KMS-11 (cell line): Measurements from ENCODE around the gene RUBCNL.

Experiments used
- H2AFZ ChIP-seq: fragments of 200-600 bp; sonication (generic); 2 replicates; pipeline ENCODE4 v1.6.1; 2016; ENCODE audit warnings: antibody characterized with exemption, mixed run types, low read depth
- H3K27ac ChIP-seq: fragments of 200-600 bp; sonication (generic); 2 replicates; pipeline ENCODE4 v1.6.1; 2016; ENCODE audit warnings: mild to moderate bottlenecking, mixed run types
- H3K27me3 ChIP-seq: fragments of 200-600 bp; sonication (generic); 2 replicates; pipeline ENCODE4 v1.6.1; 2017; ENCODE audit warnings: mild to moderate bottlenecking, low read depth, mixed run types, moderate library complexity; ENCODE audit not compliant: insufficient read depth
- H3K36me3 ChIP-seq: fragments of 200-600 bp; sonication (generic); 2 replicates; pipeline ENCODE4 v1.6.1; 2017; ENCODE audit warnings: mild to moderate bottlenecking, mixed run types; ENCODE audit not compliant: insufficient read depth
- H3K4me1 ChIP-seq: fragments of 200-600 bp; sonication (generic); 2 replicates; pipeline ENCODE4 v1.6.1; 2016; ENCODE audit warnings: mild to moderate bottlenecking, low read depth, mixed run types; ENCODE audit not compliant: poor library complexity, severe bottlenecking
- H3K4me2 ChIP-seq: fragments of 200-600 bp; sonication (generic); 2 replicates; pipeline ENCODE4 v1.7.0; 2016; ENCODE audit warnings: mild to moderate bottlenecking, mixed run types
- H3K4me3 ChIP-seq: fragments of 200-600 bp; sonication (generic); IDR thresholded peaks from 2 replicates; pipeline ENCODE4 v1.6.1; 2017; ENCODE audit warnings: low read depth, low read length, mixed read lengths; ENCODE audit not compliant: insufficient read depth
- H3K79me2 ChIP-seq: fragments of 200-600 bp; sonication (generic); 2 replicates; pipeline ENCODE4 v1.6.1; 2016; ENCODE audit warnings: low read depth, mixed run types; ENCODE audit not compliant: insufficient read depth
- H3K9ac ChIP-seq: fragments of 200-600 bp; sonication (generic); 2 replicates; pipeline ENCODE4 v1.6.1; 2016; ENCODE audit warnings: mild to moderate bottlenecking, mixed run types
- H4K20me1 ChIP-seq: fragments of 200-600 bp; sonication (generic); 2 replicates; pipeline ENCODE4 v1.6.1; 2016; ENCODE audit warnings: mild to moderate bottlenecking, mixed run types; ENCODE audit not compliant: insufficient read depth
- TF ChIP-seq, protein P1 (sequence below): fragments of 200-600 bp; sonication (generic); conservative IDR thresholded peaks from 2 replicates; pipeline ENCODE4 v1.6.1; 2017; ENCODE audit warnings: low read depth, mild to moderate bottlenecking, antibody characterized with exemption, low read length, moderate library complexity, mixed read lengths

The RUBCNL gene

DNA sequence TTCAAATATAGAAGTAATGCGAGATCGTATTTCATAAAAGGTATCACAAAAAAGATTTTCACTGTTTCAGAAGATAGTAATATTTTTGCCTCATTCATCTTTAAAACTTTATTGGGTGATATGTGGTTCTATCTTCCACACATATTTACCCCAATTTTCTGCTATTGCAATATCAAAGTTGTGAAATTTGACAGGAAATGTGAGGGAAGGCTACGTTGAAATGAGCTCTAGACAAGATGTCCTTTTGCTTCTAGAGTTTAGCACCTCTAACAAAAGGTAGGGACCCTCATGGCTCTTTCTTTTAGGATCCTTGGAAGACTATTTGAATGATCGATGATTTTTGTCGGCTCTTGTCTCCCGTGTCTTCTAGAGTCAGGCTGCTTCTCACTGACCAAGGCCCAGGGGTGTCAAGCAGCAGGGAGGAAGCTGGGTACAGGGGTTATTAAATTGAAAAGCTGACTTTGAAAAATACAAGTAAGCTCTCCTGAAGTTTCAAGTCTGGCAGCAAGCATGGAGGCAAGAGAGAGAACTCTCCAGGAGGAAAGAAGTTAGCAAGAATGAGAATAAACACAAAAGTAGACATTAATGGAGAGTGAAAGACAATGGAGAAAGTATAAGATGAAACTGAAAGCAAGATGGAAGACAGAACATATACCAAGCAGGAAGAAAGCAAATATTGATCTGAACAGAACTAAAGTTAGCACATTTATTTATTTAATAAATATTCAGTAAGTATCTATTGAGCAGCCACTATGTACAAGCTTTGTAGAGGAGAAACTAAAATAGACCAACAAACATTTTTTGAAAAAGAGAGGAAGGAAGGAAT lies 73.4 kb downstream of the RUBCNL start:
- Histone ChIP-seq H3K36me3 (no peaks in the 10 kb centered on the region), H3K9ac (no peak overlapping the region), H3K4me1 (peaks cover 8% of the 10 kb centered on the region), H2AFZ (no peak overlapping the region), H3K79me2 (no peaks in the 10 kb centered on the region), H3K27me3 (no peaks in the 10 kb centered on the region), H3K27ac (no peak overlapping the region), H4K20me1 (no peaks in the 10 kb centered on the region), H3K4me3 (no peak overlapping the region), H3K4me2 (0 out of 2 replicates have a peak overlapping the region, but pooled peaks have one; percentile 0)
- TF ChIP-seq, protein P1, sequence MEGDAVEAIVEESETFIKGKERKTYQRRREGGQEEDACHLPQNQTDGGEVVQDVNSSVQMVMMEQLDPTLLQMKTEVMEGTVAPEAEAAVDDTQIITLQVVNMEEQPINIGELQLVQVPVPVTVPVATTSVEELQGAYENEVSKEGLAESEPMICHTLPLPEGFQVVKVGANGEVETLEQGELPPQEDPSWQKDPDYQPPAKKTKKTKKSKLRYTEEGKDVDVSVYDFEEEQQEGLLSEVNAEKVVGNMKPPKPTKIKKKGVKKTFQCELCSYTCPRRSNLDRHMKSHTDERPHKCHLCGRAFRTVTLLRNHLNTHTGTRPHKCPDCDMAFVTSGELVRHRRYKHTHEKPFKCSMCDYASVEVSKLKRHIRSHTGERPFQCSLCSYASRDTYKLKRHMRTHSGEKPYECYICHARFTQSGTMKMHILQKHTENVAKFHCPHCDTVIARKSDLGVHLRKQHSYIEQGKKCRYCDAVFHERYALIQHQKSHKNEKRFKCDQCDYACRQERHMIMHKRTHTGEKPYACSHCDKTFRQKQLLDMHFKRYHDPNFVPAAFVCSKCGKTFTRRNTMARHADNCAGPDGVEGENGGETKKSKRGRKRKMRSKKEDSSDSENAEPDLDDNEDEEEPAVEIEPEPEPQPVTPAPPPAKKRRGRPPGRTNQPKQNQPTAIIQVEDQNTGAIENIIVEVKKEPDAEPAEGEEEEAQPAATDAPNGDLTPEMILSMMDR = no peak

DNA sequence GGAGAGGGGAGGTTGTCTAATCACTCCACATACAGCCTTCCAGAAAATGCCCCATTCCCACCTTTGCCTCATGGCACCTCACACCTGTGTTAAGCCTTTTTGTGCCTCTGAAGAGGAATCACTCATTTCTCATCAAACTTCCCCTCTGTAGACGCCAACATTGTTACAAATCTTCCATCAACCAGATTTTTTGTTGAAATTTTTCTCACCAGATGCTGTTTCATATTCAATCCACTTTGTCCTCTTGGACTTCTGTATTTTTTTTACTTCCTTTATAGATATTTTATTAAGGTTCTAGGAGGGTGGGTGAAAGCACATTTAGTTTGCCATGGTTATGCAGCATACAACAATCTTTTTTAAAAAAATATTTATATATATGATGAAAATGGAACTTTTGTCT lies 74.0 kb downstream of the RUBCNL start:
- no peaks in the 10 kb centered on the region for H3K79me2 ChIP-seq
- no peak overlapping the region for H3K27ac ChIP-seq
- no peak overlapping the region for H3K9ac ChIP-seq
- no peak overlapping the region for H3K4me2 ChIP-seq
- TF ChIP-seq, protein P1 = no peak
- peaks cover 8% of the 10 kb centered on the region for H3K4me1 ChIP-seq
- H3K27me3 ChIP-seq = no peaks in the 10 kb centered on the region
- H3K36me3 ChIP-seq = no peaks in the 10 kb centered on the region
- H2AFZ ChIP-seq = no peak overlapping the region
- H4K20me1 ChIP-seq = no peaks in the 10 kb centered on the region
- H3K4me3 ChIP-seq = no peak overlapping the region

DNA sequence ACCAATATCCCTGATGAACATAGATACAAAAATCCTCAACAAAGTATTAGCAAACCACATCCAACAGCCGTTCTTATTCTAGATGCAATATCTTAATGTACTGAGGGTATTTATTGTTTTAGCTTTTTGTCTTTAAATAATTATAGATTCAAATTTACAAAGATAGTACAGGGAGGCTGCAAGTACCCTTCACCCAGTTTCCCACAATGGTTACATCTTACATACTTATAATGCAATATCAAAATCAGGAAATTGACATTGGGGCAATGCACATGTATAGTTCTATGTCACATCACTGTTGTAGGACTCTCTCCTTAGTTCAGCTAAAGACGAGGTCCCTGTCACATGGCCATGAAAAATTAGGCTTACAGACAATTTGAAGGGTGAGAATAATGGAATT lies 75.8 kb downstream of the RUBCNL start:
- H3K27me3 ChIP-seq = no peaks in the 10 kb centered on the region
- no peak overlapping the region for H3K4me3 ChIP-seq
- no peak overlapping the region for H2AFZ ChIP-seq
- no peaks in the 10 kb centered on the region for H4K20me1 ChIP-seq
- H3K4me2 ChIP-seq = no peak overlapping the region
- H3K36me3 ChIP-seq = no peaks in the 10 kb centered on the region
- no peak overlapping the region for H3K9ac ChIP-seq
- TF ChIP-seq, protein P1 = no peak
- H3K27ac ChIP-seq = no peak overlapping the region
- H3K79me2 ChIP-seq = no peaks in the 10 kb centered on the region
- H3K4me1 ChIP-seq = peaks cover 8% of the 10 kb centered on the region

DNA sequence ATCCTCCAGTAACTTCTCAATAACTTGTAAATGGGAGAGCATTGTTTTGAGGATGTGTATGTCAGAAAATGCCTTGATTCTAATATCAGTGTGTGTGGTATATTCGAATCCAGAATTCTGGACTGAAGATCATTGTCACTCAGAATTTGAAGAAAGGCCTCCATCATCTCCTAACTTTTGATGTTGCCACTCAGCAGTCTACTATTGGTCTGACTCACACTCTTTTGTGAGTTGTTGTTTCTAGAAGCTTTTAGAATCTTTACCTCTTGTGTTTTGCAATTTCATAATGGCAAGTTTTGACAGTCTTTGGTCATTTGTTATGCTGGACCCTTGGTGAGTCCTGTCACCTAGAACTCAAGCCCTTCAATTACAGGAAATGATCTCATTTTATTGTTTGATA lies 77.0 kb downstream of the RUBCNL start:
- Histone ChIP-seq H3K4me2 (no peak overlapping the region), H4K20me1 (no peaks in the 10 kb centered on the region), H3K79me2 (no peaks in the 10 kb centered on the region), H3K27me3 (no peaks in the 10 kb centered on the region), H2AFZ (no peak overlapping the region), H3K27ac (no peak overlapping the region), H3K4me3 (no peak overlapping the region), H3K36me3 (no peaks in the 10 kb centered on the region), H3K4me1 (peaks cover 8% of the 10 kb centered on the region), H3K9ac (no peak overlapping the region)
- TF ChIP-seq, protein P1 = no peak
